NCI-H2029 (cell line): ENCODE results near the gene AGL.
"Not testable (repeated sequence)": the region's sequence is repeated elsewhere in the genome, so short reads cannot be mapped to it uniquely, and the experiment has no call there.

Experiments used
- DNase-seq: peaks from one replicate; lab custom pipeline; 2025; lab: John Stamatoyannopoulos, UW

Gene AGL

DNA sequence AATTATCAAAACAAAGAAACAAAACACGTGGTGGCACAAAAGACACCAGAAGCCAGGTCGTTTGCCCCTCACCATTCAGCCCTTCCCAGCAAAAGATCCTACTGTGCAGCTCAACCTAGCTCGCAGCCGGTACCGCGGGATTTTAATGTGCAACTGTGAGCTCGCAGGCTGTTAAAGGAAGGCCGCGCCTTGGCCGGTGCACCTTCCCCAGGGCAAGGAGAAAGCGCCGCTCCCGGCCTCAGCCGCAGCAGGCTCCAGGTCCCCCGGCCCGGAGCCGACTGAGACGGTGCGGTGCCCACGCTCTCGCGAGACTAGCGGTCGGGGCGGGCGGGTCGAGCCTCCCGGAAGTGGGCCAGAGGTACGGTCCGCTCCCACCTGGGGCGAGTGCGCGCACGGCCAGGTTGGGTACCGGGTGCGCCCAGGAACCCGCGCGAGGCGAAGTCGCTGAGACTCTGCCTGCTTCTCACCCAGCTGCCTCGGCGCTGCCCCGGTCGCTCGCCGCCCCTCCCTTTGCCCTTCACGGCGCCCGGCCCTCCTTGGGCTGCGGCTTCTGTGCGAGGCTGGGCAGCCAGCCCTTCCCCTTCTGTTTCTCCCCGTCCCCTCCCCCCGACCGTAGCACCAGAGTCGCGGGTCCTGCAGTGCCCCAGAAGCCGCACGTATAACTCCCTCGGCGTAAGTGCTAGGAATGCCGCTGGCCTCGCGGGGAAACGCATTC lies at the start of gene AGL:
AGL (plus strand) TSS at position 618 of the 715 bp plus-strand sequence. CDS start 682 bp downstream, outside the sequence.
- DNase-seq, result peak; percentile 83

DNA sequence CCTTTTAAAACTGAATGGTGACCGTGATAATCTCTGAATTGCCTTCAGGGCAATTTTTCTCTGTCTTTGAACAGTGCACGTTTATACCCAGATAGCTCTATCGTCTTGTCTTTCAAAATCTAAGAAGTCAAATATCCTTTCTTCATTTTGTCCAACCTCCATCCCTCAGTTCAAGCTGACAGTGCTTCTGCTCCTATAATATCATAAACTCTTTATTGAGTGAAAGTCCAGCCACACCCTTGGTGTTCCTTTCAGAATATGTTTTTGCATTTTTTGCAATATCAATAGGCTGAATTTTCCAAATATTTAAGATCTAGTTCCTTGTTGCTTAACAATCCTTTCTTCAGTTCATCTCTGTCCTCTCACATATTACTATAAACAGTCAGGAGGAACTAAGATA lies 48.6 kb upstream of the AGL start:
- DNase-seq, result no peak

- DNase-seq, result no peak
Observed at GRCh38 chr1:99806882-99807281, 43.3 kb upstream of the AGL start.

- peak; percentile 88 for DNase-seq
Observed at GRCh38 chr1:99808391-99809115, 41.6 kb upstream of the AGL start.

- no peak for DNase-seq
Observed at GRCh38 chr1:99811075-99811474, 39.1 kb upstream of the AGL start.

DNA sequence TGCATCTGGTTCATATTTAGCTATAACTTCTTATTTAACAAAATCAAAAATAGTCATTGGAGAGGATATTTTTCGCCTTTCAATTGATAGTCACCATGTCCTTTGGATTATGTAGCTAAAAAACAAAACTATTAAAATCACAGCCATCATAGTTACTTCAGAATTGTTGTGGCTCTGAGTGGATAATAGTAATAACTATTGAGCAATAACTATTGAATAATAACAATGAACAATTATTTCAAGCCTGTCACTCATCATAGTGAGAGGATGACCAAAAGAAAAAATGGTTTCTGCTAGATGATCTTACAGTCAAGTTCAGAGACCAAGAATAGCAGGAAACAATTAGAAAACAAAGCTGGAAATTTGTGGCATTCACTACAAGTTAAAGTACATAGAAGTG lies 38.4 kb upstream of the AGL start:
- no peak for DNase-seq

GRCh38 chr1:99814373-99814900 lies 35.7 kb upstream of the AGL start:
- DNase-seq, result no peak

GRCh38 chr1:99816656-99817055 lies 33.5 kb upstream of the AGL start:
- DNase-seq, result no peak

DNA sequence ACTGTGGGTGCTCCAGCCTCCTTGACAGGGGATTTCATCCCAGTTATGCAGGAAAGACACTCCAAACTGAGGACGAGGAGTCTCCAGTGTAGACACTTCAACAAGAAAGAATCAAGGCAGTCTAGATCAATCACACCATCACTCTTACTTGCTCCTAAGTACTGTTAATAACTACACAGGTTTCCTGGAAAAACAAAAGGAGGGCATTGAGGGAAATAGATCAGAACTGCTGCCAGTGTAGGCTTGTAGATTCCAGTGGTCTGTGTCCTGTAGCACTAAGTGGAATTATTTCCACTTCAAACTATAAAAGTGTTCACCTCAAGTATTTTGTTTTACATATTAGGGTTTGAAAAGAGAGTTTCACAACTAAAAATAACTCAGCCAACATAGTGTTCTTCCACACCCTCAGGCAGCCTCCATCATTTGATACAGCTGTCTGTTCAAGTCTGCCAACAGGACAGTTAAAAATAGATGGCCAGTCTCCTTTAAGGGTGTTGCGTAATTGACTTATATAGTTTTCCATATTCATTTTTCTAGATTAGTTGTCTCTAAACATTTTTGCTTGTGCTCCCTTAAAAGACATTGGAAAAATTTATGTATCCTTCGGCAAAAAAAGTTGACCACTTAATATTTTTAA lies 32.0 kb upstream of the AGL start:
- DNase-seq, result no peak

DNA sequence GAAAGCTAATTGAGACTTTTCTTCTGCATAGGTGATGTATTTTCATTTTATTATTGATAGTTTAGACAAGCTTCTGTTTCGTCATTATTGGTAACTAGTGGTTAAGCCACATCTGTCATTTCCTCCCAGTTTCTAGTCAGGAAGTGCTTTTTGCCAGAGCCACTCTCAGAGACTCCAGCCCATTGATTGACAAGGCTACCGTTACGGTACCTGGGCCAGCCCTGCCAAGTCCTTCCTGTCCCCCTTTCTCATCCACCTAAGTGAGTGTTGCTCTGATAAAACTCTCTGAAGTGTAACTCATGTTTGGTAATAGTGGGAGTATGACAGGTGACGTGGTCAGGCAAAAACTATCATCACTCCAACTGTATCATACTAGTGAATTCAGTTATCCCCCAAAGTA lies 29.6 kb upstream of the AGL start:
- DNase-seq, result no peak

GRCh38 chr1:99825098-99825497 lies 25.1 kb upstream of the AGL start:
- no peak for DNase-seq

DNA sequence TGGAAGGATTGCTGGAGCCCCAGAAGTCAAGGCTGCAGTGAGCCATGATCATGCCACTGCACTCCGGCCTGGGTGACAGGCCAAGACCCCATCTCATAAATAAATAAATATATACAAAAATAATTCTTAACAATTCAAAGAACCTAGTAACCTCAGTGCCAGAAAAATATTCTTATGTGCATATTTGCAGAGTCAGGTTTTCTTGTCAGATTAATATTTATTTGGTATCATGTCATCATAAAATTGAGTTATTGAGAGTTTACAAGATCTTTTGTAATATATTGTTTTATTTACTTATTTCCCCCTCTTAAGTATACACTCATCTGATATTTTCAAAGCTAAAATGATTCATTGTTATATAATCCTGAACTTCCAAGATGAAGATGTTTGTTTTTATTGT lies 24.5 kb upstream of the AGL start:
- DNase-seq, result no peak

GRCh38 chr1:99827970-99828369 lies 22.2 kb upstream of the AGL start:
- no peak for DNase-seq

GRCh38 chr1:99829269-99829668 lies 20.9 kb upstream of the AGL start:
- no peak for DNase-seq

DNA sequence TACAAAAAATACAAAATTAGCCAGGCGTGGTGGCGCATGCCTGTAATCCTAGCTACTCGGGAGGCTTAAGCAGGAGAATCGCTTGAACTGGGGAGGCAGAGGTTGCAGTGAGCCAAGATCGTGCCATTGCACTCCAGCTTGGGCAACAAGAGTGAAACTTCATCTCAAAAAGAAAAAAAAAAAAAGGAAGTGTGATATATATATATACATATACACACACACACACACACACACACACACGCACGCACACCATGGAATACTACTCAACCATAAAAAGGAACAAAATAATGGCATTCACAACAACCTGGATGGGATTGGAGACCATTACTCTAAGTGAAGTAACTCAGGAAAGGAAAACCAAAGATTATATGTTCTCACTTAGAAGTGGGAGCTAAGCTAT lies 16.2 kb upstream of the AGL start:
- not testable (repeated sequence) for DNase-seq

- peak; percentile 10 for DNase-seq
Observed at GRCh38 chr1:99836171-99837103, 13.7 kb upstream of the AGL start.

- not testable (repeated sequence) for DNase-seq
Observed at GRCh38 chr1:99840353-99840752, 9.8 kb upstream of the AGL start.

- no peak for DNase-seq
Observed at GRCh38 chr1:99843760-99844159, 6.4 kb upstream of the AGL start.

DNA sequence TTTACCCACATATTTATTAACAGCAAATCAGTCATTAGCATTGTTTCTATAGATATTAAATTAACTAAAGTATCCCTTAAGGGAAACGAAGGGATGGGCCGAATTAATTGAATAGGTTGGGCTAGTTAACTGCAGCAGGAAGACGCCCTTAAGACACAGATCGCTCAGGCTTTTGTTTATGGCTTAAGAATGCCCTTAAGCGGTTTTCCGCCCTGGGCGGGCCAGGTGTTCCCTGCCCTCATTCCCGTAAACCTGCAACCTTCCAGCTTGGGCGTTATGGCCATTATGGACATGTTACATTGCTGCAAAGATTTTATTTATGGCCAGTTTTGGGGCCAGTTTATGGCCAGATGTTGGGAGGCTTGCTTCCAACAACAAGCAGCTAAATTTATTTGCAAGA lies 5.0 kb upstream of the AGL start:
- DNase-seq, result not testable (repeated sequence)

GRCh38 chr1:99849413-99849743 lies 783 bp upstream of the AGL start:
- no peak for DNase-seq

- DNase-seq, result no peak
Observed at GRCh38 chr1:99850459-99851291, 514 bp downstream of the AGL start.
